WTC11 (cell line): ENCODE measurements around the gene RTEL1. TPM values are rescaled to one million over a fixed set of nuclear protein-coding genes. Genes with fewer than 3 reads are reported as not detected.

Source experiments
- ATAC-seq: fragments of 200-7000 bp; cut with Tn5 transposase; 2 replicates; pipeline ENCODE4 v1.10.0; 2021; ENCODE audit warnings: mild to moderate bottlenecking, moderate library complexity
- CTCF ChIA-PET: fragments of 300-600 bp; sonication (Branson Sonifier 250); formaldehyde crosslinking; loops from one replicate; lab custom pipeline; 2021; ENCODE audit warnings: antibody characterized with exemption; lab: Charles Lee
- POLR2A ChIA-PET: fragments of 350-600 bp; sonication (Branson Sonifier 250); formaldehyde crosslinking; loops from one replicate; lab custom pipeline; 2021; ENCODE audit warnings: antibody characterized with exemption; lab: Charles Lee
- DNase-seq: peaks from one replicate; pipeline ENCODE4 v3.0.0; 2021; ENCODE audit warnings: low spot score
- H3K27ac Mint-ChIP-seq: 2 replicates; pipeline ENCODE4 v1.8.0; 2021; ENCODE audit warnings: mixed read lengths
- H3K27me3 Mint-ChIP-seq: 2 replicates; pipeline ENCODE4 v1.8.0; 2021; ENCODE audit warnings: low read depth, mild to moderate bottlenecking, moderate library complexity, mixed read lengths
- H3K36me3 Mint-ChIP-seq: 2 replicates; pipeline ENCODE4 v1.8.0; 2021; ENCODE audit warnings: mixed read lengths
- H3K4me1 Mint-ChIP-seq: 2 replicates; pipeline ENCODE4 v1.8.0; 2022; ENCODE audit warnings: mixed read lengths
- H3K4me3 Mint-ChIP-seq: 2 replicates; pipeline ENCODE4 v1.8.0; 2021; ENCODE audit warnings: mild to moderate bottlenecking, moderate library complexity, mixed read lengths
- H3K9me3 Mint-ChIP-seq: 2 replicates; pipeline ENCODE4 v1.8.0; 2021; ENCODE audit warnings: mixed read lengths
- IRF1 ChIP-seq: sonication (generic); formaldehyde crosslinking; IDR thresholded peaks from 2 replicates; pipeline ENCODE4 v1.8.0; 2023; ENCODE audit warnings: missing genetic modification reagents
- MXD4 ChIP-seq: fragments of 250-450 bp; sonication (Bioruptor Pico); IDR thresholded peaks from 2 replicates; pipeline ENCODE4 v1.8.0; 2021; ENCODE audit warnings: mild to moderate bottlenecking, moderate library complexity, borderline replicate concordance
- NFATC4 ChIP-seq: fragments of 250-450 bp; sonication (Bioruptor Pico); IDR thresholded peaks from 2 replicates; pipeline ENCODE4 v1.9.0; 2021; ENCODE audit warnings: mild to moderate bottlenecking
- NR2C2 ChIP-seq: sonication (generic); formaldehyde crosslinking; IDR thresholded peaks from 2 replicates; pipeline ENCODE4 v1.8.0; 2022; ENCODE audit warnings: mild to moderate bottlenecking, missing genetic modification reagents
- PREB ChIP-seq: sonication (generic); formaldehyde crosslinking; IDR thresholded peaks from 2 replicates; pipeline ENCODE4 v1.8.1; 2022; ENCODE audit warnings: mild to moderate bottlenecking, missing genetic modification reagents, moderate library complexity, borderline replicate concordance
- total RNA-seq: library from RNA; stranded (reverse); gene quantifications from 3 replicates; pipeline ENCODE4 v1.2.3, GENCODE V29; 2021
- TF ChIP-seq, protein P1 (sequence below): sonication (generic); formaldehyde crosslinking; IDR thresholded peaks from 2 replicates; pipeline ENCODE4 v1.8.0; 2022; ENCODE audit warnings: mild to moderate bottlenecking, missing genetic modification reagents
- TF ChIP-seq, protein P2 (sequence below): sonication (generic); formaldehyde crosslinking; IDR thresholded peaks from 2 replicates; pipeline ENCODE4 v1.8.0; 2022; ENCODE audit warnings: mild to moderate bottlenecking, missing genetic modification reagents

The RTEL1 gene
- total RNA-seq, 1 experiment from 2014 or later, result 44.9 TPM

- no peaks in the 10 kb centered on the region for H3K4me1 Mint-ChIP-seq
- ChIA-PET POLR2A (no interaction called here), CTCF (interaction anchor here (1.3 to 1.8 kb wide), 2 partner anchors 31 to 42 kb away, joined by 3 to 7 read pairs; no protein-coding TSS in a partner anchor)
- ATAC-seq (no peak), DNase-seq (no peak)
- 0 out of 2 replicates have a peak overlapping the region, but pooled peaks have one; percentile 29 for H3K27ac Mint-ChIP-seq
- no peaks in the 10 kb centered on the region for H3K9me3 Mint-ChIP-seq
- no peak overlapping the region for H3K4me3 Mint-ChIP-seq
- H3K27me3 Mint-ChIP-seq, result no peaks in the 10 kb centered on the region
- TF ChIP-seq, protein P1, sequence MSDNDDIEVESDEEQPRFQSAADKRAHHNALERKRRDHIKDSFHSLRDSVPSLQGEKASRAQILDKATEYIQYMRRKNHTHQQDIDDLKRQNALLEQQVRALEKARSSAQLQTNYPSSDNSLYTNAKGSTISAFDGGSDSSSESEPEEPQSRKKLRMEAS (CRISPR knock-in tag), result no peak
- no peak for TF ChIP-seq NFATC4
- no peak for TF ChIP-seq MXD4 (CRISPR knock-in tag)
- TF ChIP-seq, protein P2, sequence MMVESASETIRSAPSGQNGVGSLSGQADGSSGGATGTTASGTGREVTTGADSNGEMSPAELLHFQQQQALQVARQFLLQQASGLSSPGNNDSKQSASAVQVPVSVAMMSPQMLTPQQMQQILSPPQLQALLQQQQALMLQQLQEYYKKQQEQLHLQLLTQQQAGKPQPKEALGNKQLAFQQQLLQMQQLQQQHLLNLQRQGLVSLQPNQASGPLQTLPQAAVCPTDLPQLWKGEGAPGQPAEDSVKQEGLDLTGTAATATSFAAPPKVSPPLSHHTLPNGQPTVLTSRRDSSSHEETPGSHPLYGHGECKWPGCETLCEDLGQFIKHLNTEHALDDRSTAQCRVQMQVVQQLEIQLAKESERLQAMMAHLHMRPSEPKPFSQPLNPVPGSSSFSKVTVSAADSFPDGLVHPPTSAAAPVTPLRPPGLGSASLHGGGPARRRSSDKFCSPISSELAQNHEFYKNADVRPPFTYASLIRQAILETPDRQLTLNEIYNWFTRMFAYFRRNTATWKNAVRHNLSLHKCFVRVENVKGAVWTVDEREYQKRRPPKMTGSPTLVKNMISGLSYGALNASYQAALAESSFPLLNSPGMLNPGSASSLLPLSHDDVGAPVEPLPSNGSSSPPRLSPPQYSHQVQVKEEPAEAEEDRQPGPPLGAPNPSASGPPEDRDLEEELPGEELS (CRISPR knock-in tag), result no peak
- H3K36me3 Mint-ChIP-seq, result 0 out of 2 replicates have a peak, but pooled peaks cover 3% of the 10 kb centered on the region
Observed at GRCh38 chr20:63744574-63745423, 86.7 kb downstream of the RTEL1 start.

DNA sequence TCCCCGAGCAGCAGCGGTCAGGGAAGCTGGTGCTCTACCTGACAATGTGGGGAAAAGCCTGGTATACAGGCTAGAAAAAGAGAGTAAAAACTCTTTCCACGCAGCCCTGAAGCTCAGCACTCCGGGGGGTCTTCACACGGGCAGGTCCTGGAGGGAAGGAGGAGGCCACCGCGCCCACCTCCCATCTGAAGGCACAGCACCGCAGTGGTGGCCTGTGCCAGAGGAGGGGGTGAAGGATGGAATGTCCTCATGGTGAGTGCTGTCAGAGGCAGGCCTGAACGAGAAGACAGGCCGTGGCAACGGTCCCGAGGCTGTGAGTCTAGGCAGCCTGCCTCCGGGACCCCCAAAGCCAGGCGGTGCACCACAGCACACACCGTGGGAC, 87.3 kb downstream of the RTEL1 start:
- DNase-seq (no peak), ATAC-seq (no peak)
- no peaks in the 10 kb centered on the region for H3K9me3 Mint-ChIP-seq
- TF ChIP-seq PREB, result no peak
- TF ChIP-seq NR2C2 (CRISPR knock-in tag), result no peak
- TF ChIP-seq IRF1 (CRISPR knock-in tag), result no peak
- POLR2A ChIA-PET, result no interaction called here
- no peaks in the 10 kb centered on the region for H3K27me3 Mint-ChIP-seq
- 0 out of 2 replicates have a peak, but pooled peaks cover 3% of the 10 kb centered on the region for H3K36me3 Mint-ChIP-seq
- H3K4me1 Mint-ChIP-seq, result no peaks in the 10 kb centered on the region
- H3K4me3 Mint-ChIP-seq, result no peak overlapping the region
- peak overlapping the region; percentile 89 for H3K27ac Mint-ChIP-seq
- CTCF ChIA-PET, result interaction anchor here (1.3 to 1.8 kb wide), 2 partner anchors 30 to 41 kb away, joined by 3 to 7 read pairs; no protein-coding TSS in a partner anchor

Other genes with a start within 250 kb of the RTEL1 start
- gene KCNQ2, start 185.7 kb upstream of the RTEL1 start, total RNA-seq, result 99.8 to 112 TPM (median 108 TPM) in 3 replicates
- gene EEF1A2, start 159.2 kb upstream of the RTEL1 start, total RNA-seq, result 26.0 to 35.7 TPM (median 34.9 TPM) in 3 replicates
- 170 to 210 TPM (median 205 TPM) in 3 replicates for gene PPDPF, start 137.5 kb upstream of the RTEL1 start, total RNA-seq
- gene PTK6, start 120.9 kb upstream of the RTEL1 start, total RNA-seq, result 0.22 to 0.53 TPM (median 0.32 TPM) in 3 replicates
- gene SRMS, start 110.6 kb upstream of the RTEL1 start, total RNA-seq, result 0.21 to 0.46 TPM (median 0.26 TPM) in 3 replicates
- gene FNDC11, start 104.2 kb upstream of the RTEL1 start, total RNA-seq, result 3.4 to 3.8 TPM (median 3.6 TPM) in 3 replicates
- 27.5 to 32.6 TPM (median 32.4 TPM) in 3 replicates for gene HELZ2, start 84.1 kb upstream of the RTEL1 start, total RNA-seq
- 14.1 to 14.8 TPM (median 14.2 TPM) in 3 replicates for gene GMEB2, start 31.2 kb upstream of the RTEL1 start, total RNA-seq
- gene STMN3, start 4.9 kb upstream of the RTEL1 start, total RNA-seq, result 53.0 to 65.6 TPM (median 53.4 TPM) in 3 replicates
- gene TNFRSF6B, start 38.3 kb downstream of the RTEL1 start, total RNA-seq, result not detected in 3 replicates
- gene ARFRP1, start 49.7 kb downstream of the RTEL1 start, total RNA-seq, result 24.3 to 30.2 TPM (median 27.4 TPM) in 3 replicates
- 28.3 to 31.0 TPM (median 30.4 TPM) in 3 replicates for gene ZGPAT, start 49.7 kb downstream of the RTEL1 start, total RNA-seq
- gene LIME1, start 78.4 kb downstream of the RTEL1 start, total RNA-seq, result 4.5 to 7.0 TPM (median 6.0 TPM) in 3 replicates
- gene SLC2A4RG, start 81.5 kb downstream of the RTEL1 start, total RNA-seq, result 41.6 to 47.2 TPM (median 43.3 TPM) in 3 replicates
- gene ZBTB46, start 173.0 kb downstream of the RTEL1 start, total RNA-seq, result 18.9 to 20.1 TPM (median 20.1 TPM) in 3 replicates
- 0.11 TPM in 1 of 3 replicates, not detected in the others for gene ABHD16B, start 203.2 kb downstream of the RTEL1 start, total RNA-seq
- gene TPD52L2, start 207.0 kb downstream of the RTEL1 start, total RNA-seq, result 80.8 to 87.2 TPM (median 85.6 TPM) in 3 replicates
- 28.5 to 31.5 TPM (median 29.6 TPM) in 3 replicates for gene DNAJC5, start 236.8 kb downstream of the RTEL1 start, total RNA-seq